HG03469 (cell line): ENCODE results near the gene COL8A2.

Experiments used
- ATAC-seq: cut with Tn5 transposase; IDR thresholded peaks from one replicate; pipeline ENCODE4 v1.9.1; 2021; ENCODE audit warnings: mild to moderate bottlenecking, moderate library complexity, moderate number of reproducible peaks; ENCODE audit not compliant: unreplicated experiment

Gene COL8A2

DNA sequence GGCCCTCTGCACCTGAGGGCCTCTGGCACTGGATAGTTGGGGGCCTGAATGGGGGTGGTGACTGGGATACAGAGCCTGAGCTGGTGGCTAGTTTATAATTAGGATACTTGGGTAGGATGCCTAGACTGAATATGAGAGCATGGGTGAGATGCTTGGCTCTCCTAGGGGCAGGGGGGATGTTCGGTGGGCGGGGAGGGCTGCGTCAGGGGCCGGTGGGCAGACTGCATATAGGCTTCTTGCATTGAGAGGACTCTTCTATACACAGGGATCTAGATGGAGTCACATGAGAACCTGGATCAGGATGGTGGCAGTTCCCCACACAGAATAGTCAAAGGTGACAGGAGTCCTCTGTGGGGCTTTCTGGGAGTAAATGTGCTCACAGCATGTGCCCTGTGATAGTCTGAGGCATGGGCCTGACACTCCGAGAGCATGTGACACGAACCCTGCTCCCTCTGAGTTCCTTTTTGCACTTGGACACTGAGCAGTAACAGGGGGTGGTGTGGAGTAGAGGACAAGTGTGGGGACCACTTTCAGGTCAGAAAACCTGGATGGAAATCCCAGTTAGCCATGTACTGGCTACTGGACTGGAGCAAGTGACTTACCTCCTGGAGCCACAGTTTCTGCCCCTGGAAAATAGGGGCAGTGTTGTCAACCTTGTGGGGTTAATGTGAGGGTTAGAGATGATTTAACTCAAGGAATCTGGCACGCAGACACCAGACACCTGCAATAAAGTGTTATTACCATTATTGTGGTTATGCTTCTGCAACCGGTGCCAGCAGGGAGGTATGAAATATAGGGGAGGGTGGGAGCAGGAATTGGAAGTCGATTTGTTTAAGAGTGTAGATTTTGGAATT, 33.2 kb upstream of the COL8A2 start:
- no peak for ATAC-seq

DNA sequence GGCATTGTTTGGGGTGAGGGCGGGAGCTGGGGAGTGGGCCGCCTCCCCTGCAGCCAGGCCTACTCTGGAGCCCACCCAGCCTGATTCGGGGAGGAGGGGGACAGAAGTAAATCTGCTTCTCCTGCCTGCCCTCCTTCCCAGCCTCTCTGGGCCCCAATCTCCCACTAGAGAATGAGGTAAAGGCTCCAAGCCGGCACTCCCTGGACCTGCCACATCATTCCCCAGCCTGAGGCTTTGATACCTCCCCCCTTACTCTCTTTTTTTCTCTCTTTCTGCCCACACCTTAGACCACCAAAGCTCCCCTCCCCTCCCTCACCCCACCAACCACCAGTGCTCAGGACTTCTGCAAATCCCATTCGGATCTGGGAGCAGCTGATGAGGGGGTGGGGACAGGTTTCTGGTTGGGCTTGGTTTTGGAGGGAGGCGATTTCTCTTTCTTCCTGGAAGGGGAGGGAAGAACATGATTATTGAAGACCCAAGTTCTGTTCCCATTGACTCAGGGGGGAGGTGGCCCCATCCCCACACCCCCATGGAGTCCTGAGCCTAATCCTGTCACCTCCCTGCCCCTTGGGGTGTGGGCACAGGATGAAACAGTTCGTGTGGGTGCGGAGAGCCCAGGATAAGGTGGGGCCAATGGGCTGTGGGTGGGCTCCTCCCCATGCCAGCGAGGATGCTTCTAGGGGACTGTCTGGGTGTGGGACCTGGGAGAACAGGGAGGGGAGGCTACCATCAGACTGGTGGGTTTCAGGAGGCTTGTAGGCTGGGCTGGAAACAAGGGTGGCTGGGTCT, 32.3 kb upstream of the COL8A2 start:
- ATAC-seq = no peak

DNA sequence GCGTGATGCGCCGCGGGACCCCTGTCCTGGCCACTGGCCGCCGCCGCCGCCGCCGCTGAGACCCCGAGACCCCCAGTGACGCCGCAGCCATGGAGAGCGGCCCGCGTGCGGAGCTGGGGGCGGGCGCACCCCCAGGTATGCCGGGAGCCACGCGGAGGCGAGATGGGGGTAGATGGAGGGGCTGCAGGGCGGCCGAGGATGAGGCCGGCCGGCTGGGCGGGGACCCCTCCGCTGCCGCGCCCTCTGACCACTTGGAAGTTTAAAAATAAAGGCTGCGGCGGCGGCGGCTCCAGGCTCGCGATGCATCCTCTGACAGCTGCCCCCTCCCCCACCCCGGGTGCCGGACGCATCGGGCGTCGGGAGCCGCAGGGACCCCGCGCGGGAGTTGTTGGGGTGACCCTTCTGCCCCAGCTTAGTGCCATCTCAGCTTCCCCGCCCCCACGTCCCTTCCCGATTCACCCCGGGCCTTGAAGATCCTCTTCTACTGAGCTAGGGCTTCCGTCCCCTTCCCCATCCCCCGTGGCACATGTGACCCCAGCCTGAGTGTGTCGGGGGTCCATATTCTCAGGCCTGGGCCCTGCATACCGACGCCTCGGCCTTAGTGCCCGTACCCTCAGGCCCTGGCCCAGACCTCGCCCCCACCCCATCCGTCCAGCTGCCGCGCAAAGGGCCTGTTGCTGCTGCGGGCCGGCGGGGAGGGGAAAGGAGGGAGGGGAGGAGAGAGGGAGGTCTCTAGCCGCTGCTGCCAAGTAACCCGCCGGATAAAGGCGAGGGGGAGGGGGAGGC, 31.5 kb upstream of the COL8A2 start:
- no peak for ATAC-seq

DNA sequence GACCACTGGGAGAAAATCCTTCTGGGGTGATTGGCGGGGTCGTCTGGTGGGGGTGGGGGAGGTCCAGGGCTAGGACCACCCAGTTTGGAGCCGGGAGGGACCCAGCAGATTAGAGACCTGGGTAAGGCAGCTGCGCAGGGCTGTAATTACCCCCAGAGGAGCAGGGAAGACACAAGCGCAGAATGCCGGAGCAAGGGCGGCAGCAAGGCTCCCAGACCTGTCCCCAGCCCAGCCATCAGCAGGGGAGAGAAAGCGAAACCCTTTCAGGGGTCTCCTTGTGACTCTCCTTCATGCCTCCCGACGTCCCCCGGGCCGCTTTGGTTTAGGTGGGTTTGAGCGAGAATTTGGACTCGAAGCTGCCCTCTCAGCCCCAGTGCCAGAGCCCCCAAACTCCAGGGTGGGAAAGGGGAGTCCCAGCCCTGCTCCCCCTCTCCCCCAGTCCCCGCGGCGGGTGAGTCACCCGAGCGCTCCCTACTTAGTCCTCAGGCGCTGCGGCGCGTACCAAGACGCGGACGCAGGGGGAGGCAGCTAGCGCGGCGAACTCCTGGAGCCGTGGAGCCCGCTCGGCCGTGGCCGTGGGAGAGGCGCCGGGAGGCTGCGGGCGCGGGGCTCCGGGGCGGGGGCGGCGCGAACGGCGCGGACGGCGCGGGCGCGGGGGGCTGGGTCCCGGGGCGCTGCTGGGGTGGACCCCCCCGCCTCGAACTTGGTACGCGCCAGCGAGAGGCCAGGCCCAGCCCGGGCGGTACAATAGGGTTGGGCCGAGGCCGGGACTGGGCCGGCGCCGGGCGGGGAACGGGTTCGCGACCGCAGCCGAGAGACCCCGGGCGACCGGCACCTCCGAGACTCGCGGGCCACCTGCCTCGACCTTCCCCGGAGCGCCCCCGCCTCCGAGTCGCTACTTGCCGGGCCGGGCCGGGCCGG, 30.6 kb upstream of the COL8A2 start, which contains the start of gene MAP7D1:
TSS of gene MAP7D1 (plus strand) at position 753 of the 921 bp plus-strand sequence. CDS start 258 bp downstream, outside the sequence.
- no peak for ATAC-seq

DNA sequence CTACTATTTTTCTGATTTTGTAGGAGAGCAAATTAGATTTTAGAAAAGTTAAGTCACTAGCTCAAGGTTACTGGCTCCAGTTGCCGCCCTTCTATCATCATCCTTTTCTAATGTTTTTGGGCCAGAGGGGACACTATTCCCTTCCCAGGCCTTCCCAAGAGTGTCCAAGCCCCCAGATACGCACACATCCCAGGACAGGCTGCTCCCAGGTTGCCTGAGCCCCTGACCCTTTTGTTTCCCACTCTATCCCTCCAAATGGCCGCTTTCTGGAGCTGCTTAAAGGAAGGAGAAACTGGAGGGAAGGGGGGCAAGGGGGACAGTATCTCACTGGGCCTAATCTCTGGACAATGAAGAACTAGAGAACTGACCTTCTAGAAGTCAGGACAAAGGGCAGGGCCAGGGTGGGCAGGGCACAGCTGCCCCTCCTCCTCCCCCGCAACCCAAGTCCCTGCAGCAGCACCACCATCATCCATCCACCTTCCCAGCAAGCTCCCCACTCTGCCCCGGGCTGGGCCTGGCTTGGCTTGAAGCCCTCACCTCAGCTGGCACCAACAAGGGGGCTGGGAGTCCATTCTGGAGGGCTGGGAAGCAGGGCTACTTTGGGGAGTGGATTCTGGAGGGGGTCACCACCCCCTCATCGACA, 29.9 kb upstream of the COL8A2 start:
- no peak for ATAC-seq

DNA sequence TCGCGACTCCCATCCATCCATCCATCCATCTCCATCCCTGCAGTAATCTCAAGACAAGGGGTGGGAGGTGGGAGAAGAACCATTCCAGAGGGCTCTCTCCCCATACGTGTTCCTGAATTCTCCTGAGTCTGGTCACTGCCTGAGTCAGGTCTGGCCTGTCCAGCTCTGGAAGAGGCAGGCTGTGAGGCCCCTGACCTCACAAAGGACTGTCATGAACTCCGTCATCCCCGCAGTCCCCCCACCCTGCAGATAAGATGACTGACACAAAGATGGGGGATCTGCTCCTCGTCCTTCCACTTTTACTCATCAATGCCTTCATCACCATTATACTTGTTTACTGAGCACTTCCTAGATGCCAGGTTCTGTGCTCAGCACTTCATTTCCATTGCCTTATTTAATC, 29.3 kb upstream of the COL8A2 start:
- no peak for ATAC-seq

DNA sequence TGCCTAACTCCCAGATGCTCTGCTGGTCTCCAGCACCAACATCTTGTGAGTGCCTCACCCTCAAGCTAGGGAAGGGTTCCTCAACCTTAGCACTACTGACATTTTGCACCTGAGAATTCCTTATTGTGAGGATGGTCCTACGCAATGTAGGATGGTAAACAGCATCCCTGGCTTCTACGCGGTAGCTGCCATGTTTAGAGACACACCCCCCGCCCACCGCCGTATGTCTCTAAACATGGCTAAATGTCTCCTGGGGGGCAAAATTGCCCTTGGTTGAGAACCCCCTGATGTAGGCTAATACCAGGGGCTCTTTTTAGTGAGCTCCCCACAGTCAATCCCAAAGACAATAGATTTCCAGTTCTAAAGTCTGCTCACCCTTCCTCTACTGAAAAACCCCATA, 28.5 kb upstream of the COL8A2 start:
- ATAC-seq = no peak

DNA sequence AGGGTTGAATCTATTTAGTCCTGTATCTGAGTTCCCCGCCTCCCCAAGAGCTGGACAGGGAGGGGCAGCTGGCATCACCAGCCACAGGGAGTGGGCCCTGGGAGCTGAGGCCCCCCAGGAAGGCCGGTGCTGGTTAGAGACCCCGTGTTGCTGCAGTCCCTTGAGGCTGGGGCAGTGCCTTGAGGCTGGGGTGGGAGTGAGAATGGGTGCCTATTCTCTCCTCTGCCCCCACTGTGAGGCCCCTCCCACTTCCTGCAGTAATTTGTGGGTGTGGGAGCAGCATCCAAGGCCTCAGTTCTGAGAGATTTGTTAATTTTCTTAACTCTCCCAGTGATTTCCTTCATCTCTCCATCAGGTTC, 26.8 kb upstream of the COL8A2 start:
- ATAC-seq = no peak

DNA sequence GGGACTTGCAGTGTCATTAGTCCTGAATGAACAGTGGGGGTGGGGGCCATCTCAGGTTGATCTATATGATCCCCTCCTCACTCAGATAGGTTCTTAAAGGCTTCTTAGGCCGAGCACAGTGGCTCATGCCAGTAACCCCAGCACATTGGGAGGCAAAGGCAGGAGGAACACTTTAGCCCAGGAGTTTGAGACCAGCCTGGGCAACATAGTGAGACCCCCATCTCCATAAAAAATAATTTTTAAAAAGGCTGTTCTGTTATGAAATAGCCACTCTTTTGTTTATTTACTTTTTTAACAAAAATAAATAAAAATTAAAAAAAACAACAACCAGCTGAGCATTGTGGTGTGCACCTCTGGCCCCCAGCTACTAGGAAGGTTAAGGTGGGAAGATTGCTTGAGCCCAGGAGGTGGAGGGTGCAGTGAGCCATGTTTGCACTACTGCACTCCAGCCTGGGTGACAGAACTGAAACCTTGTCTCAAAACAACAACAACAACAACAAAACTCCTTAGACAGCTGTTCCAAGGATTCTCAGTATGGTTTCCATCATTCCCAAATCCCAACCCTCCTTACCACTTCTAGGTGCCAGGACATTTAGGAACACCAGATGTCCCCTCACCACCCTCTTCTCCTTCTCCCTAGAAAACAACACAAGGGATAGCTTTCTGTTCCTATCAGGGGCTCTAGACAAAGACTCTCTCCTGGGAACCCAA, 26.3 kb upstream of the COL8A2 start:
- no peak for ATAC-seq

DNA sequence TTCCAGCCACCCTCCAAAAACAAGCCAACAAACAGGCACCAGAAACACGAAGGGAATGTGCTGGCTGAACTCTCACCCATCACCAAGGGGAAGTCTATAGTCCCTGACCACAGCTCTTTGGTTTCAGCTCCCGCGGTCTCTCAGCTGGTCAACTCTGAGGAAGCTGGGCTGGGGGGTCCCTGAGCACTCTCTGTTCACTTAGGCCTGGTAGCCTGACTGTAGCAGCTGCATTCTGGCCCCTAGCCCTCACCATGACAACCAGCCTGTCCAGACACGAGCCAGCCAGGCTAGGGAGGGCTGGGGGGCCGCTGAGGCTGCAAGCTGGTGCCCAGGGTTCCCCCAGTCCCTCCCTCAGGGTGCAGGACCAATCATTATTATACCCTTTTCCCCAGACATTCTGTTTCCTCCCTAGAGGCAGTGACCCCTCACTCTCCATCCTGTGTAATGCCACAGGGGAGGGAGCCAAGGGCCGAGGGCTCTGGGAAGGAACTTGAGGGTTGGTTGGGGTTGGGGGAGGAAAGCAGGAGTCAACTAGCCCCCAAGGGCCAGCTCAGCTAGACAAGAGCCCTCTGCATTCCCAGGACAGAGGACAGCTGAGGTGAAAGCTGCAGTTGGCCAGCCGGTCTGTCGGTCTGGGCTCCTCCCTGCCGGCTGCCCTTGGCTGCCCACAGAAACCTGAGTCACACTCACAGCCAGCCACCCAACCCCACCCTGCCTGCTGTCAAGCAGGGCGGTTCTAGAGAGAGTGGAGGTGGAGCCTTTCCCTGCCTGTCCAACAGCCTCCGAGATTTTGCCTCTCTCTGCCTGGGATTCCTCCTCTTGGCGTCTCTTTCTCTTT, 25.5 kb upstream of the COL8A2 start:
- no peak for ATAC-seq

DNA sequence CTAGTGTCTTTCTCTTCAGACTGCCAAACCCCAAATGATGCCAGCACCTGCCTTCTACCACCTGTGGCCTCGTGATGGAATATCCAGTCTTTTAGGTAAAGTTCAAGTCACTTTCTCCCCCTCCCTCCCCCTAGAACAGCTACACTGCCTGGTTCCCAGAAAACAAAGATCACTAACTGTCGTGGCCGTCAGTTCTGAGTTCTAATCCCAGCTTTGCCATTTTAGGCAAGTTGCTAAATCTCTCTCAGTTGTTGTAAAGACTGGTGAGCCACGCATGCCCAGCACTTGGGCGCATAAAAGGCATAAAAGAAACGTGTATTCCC, 24.9 kb upstream of the COL8A2 start:
- no peak for ATAC-seq

DNA sequence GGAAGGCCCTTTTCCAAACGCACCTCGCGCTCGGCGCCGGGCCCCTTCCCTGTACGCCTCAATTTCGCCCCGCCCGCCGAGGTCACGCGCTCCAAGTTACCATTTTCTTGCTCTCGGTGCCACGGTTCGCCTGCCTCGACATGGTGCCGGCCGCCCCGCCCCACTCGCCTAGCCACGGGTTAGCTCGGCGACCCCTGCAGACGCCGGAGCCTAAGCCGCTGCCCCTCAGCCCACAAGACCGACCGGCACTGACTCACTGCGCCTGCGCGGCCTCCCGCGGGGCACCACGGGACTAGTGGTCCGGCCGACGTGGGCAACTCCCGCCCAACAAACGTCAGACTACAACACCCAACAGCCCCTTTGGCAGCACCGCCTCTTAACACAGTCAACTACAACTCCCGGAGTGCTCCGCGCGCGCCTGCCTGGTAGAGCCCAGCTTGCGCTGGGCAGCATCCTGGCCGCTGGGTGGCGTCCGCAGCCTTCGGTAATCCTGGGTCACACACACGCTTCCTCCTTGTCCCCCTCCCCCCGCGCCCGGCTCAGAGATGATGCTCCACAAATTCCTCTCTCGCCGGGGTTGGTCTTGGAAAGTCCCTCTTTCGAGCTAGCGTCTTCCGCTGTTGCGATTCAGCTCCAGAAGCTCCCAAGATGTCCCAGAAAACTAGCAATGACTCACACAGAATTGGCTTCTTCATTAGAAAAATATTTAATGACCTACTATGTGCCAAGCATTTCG, 24.4 kb upstream of the COL8A2 start, which contains the start of gene TRAPPC3:
TSS of gene TRAPPC3 (minus strand) at position 250 of the 736 bp plus-strand sequence. CDS start at position 142, 108 bp downstream.
- ATAC-seq = peak; percentile 80

DNA sequence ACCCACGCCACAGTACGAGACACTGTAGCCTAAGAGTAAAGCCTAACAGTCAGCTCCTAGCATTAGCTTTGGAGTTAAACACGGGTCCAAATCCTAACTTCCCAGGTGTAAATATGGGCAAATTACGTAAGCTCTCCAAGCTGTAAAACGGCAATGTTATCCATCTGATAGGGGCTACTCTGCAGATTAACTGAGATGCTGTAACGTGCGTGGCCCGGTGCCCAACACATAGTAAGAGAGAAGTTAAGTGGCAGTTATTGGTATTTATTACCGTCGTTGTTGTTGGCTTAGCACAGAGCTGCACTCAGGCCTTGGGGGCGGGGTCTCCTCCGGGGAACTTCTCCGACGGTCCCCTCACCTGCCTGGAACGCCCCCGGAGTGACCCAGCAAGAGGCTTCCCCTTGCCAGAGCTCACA, 23.8 kb upstream of the COL8A2 start:
- no peak for ATAC-seq

DNA sequence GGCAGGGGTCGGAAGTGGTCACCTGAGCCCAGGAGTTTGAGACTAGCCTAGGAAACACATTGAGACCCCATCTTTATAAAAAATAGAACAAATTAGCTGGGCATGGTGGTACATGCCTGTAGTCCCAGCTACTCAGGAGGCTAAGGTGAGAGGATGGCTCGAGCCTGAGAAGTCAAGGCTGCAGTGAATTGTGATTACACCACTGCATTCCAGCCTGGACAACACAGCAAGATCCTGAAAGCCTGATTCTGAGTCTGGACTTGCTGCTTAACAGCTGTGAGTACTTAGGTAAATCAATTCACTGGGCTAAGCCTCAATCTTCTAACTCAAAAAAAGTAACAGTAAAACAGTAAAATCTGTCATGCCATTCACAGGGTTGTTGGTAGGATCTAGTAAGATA, 19.4 kb upstream of the COL8A2 start:
- ATAC-seq = no peak

DNA sequence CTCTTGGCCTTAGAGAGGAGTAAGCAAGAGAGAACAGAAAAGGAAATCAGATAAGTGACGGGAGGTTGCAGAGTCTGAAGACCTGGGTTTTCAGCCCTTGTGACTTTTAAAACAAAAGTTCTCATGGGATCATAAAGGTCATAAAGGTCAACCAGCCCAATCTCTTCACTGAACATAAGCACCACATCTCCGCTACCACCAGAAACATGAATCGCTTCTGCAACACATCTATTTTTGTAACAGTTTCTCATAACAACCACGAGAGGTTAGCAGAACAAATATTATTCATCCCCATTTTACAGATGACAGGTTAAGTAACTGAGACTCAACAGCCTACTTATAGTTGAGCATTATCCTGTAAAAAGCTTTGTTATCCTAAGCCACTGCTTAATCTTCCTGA, 18.4 kb upstream of the COL8A2 start:
- ATAC-seq = no peak

DNA sequence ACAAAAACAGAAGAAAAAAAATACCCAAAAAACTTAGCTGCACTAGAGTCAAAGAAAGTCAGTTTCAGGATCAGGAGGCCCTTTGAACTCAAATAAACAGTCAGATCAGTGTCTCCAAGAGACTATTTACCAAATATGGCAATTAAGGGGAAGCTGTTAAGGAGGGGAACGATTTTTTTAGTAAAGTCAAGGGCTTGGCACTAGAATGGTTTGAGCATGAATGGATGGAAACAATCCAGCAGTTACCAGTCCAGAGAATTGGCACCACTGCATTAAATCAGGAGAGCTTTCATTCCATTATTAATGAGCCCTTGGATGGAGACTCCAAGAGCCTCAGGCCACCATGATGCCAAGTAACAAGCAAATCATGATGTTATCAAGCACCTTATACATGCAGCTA, 17.1 kb upstream of the COL8A2 start:
- ATAC-seq = no peak

DNA sequence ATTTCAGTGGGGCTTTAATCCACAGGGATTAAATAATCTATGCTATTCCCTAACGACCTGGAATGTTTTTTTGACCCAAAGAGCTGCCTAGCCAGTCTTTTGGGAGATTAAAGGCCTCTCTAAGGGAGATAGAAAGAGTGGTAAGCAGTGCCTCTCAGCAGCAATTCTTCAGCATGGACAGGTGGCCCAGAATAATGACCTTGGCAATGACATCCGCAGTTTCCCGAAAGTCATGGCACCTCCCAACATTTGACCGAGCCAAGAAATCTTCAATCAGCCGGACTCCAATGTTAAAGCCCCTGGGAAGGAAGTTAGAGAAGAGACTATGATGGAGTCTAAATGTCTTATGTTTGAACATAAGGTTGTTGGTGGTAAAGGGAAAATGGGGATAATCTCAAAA, 14.5 kb upstream of the COL8A2 start:
- ATAC-seq = no peak

DNA sequence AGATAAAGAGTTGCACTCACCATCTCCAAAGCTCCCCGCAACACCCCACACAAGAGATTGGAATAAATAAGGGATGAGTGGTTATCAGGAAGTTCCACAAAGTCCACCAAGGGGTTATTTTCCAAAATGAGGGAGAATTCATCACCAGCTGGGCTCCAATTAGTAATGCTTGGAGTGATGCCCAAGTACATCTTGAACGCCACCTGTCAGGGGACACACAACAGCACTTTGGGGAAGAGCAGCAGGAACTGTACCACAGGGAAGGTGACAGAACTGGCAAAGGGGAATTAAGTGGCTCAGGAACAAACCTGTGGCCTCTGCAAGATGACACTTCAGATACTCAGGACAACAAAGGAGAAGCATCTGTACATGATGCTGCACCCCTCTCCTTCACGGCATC, 12.8 kb upstream of the COL8A2 start:
- ATAC-seq = no peak
